ENCODE results near the gene CAMK1G. TPM values are rescaled to one million over a fixed set of nuclear protein-coding genes. Genes with fewer than 3 reads are reported as not detected.

CAMK1G gene
- total RNA-seq, 1 experiment from 2014 or later = not detected

DNA sequence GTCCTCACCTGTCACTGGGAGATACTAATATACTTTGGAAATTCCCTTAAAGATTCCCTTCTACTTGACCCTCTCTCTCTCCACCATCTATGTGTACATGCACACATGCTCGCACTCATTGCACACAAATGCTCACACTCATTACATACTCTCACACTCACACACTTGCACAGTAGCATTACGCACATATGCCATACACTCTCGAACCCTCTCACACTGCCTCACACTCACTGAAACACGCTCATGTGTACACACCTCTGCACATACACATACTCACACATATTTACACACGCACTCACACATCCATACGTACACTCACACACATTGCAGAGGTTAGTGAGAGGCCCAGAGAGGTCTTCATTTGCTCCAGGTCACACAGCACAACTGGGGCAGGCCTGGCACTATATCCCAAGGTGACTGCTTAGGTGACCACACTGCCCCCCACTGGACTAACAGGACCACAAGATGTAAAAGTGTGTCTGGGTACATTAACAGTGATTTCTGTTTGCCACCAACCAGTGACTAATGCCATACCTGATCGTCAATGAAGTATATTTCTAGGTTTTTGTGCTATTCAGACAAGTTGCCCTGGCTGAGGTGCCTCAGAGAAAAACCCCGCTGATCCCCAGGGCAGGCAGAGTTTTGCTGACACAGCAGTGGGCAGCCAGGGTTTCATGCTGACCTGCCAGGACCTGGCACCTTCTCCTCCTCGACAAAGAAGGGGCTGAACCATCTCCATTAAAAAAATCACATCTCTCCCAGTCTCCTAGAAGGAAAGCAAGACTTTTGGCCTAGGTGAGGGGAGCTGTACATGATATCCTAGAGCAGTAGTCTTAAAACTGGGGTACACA, 28.5 kb upstream of the CAMK1G start:
- peak; percentile 77 for ATAC-seq
- no peaks in the 10 kb centered on the region for H3K4me1 ChIP-seq (ENCODE audit: control insufficient read depth in 1 of 2, insufficient read depth in 2 of 2, low read length in 2 of 2)
- H4K20me1 ChIP-seq (ENCODE audit: insufficient read depth) = no peaks in the 10 kb centered on the region
- ChIA-PET CTCF (no interaction called here), POLR2A (no interaction called here), RAD21 (ENCODE audit: low non-redundant PET in 1 of 2, low total read pairs in 2 of 2, uncharacterized antibody in 2 of 2, unreplicated experiment in 2 of 2) (no interaction called here)
- H3K9ac ChIP-seq (ENCODE audit: low read length) = no peak overlapping the region
- no peak for DNase-seq (ENCODE audit: low read depth, low spot score)
- no peaks in the 10 kb centered on the region for H3K9me3 ChIP-seq (ENCODE audit: control insufficient read depth in 1 of 2, insufficient read depth in 1 of 2, low read depth in 1 of 2, low read length in 2 of 2)
- H3K79me2 ChIP-seq (ENCODE audit: insufficient read depth, low read length) = no peaks in the 10 kb centered on the region
- TF ChIP-seq RAD21 (IDR thresholded peaks at IDR 0.05; ENCODE audit: low read depth) = peak; percentile 15; the same call in 1 of the 2 replicates
- TF ChIP-seq, protein P1, sequence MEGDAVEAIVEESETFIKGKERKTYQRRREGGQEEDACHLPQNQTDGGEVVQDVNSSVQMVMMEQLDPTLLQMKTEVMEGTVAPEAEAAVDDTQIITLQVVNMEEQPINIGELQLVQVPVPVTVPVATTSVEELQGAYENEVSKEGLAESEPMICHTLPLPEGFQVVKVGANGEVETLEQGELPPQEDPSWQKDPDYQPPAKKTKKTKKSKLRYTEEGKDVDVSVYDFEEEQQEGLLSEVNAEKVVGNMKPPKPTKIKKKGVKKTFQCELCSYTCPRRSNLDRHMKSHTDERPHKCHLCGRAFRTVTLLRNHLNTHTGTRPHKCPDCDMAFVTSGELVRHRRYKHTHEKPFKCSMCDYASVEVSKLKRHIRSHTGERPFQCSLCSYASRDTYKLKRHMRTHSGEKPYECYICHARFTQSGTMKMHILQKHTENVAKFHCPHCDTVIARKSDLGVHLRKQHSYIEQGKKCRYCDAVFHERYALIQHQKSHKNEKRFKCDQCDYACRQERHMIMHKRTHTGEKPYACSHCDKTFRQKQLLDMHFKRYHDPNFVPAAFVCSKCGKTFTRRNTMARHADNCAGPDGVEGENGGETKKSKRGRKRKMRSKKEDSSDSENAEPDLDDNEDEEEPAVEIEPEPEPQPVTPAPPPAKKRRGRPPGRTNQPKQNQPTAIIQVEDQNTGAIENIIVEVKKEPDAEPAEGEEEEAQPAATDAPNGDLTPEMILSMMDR (IDR thresholded peaks at IDR 0.05 in 2 of 3, conservative IDR thresholded peaks at IDR 0.05 in 1 of 3; ENCODE audit: borderline replicate concordance in 1 of 3, insufficient read depth in 1 of 3, low read depth in 2 of 3, low read length in 2 of 3) = peak in 2 of 3 experiments; percentile 25 to 47; a peak in 3 of 6 replicates
- no peak for TF ChIP-seq SIN3A (IDR thresholded peaks at IDR 0.05; ENCODE audit: low read depth)
- no peak overlapping the region for H3K4me3 ChIP-seq (replicated peaks in 1 of 2; ENCODE audit: low read depth in 1 of 2, low read length in 2 of 2)
- H3K36me3 ChIP-seq (ENCODE audit: control insufficient read depth in 1 of 2, insufficient read depth in 2 of 2, low read length in 2 of 2) = no peaks in the 10 kb centered on the region
- no peak overlapping the region for H2AFZ ChIP-seq (ENCODE audit: low read depth, low read length, poor library complexity, severe bottlenecking)
- intact Hi-C loops (cut with micrococcal nuclease) = no loop called here
- no peaks in the 10 kb centered on the region for H3K27me3 ChIP-seq (ENCODE audit: insufficient read depth, low read length)
- no TSS peak for BruUV-seq (replicated peaks)
- H3K27ac ChIP-seq (ENCODE audit: low read depth, low read length) = no peak overlapping the region
- no peaks in the 10 kb centered on the region for H3K9me2 ChIP-seq (ENCODE audit: insufficient read depth)
- no peak overlapping the region for H3K4me2 ChIP-seq (ENCODE audit: low read length)

DNA sequence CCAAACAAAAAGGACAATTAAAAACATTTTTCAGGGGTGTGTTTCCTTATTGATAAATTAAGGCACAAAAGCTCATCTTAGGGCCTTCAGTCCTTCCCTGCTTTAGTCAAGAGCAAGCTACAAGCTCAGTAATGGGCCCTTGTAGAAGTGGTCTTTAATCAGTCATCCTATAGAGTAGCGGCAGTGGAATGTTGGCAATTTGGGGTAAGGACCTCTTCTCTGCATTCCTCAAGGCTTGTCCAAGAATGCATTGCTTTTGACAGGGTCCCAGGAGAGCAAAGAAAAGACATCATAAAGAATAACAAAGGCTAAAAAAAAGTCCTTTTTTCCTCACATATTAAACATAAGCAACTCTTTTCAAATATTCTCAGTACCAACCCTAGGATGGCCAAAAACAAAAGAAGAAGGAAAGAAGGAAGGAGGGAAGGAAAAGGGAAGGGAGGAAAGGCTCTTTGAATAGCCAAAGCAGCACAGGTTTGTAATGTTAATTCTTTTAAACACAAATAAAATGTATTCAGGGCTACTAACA, 27.3 kb upstream of the CAMK1G start:
- intact Hi-C loops (cut with micrococcal nuclease) = no loop called here
- Histone ChIP-seq H3K36me3 (ENCODE audit: control insufficient read depth in 1 of 2, insufficient read depth in 2 of 2, low read length in 2 of 2) (no peaks in the 10 kb centered on the region), H3K4me1 (ENCODE audit: control insufficient read depth in 1 of 2, insufficient read depth in 2 of 2, low read length in 2 of 2) (no peaks in the 10 kb centered on the region), H3K9me2 (ENCODE audit: insufficient read depth) (no peaks in the 10 kb centered on the region), H3K79me2 (ENCODE audit: insufficient read depth, low read length) (no peaks in the 10 kb centered on the region), H4K20me1 (ENCODE audit: insufficient read depth) (no peaks in the 10 kb centered on the region), H3K4me3 (replicated peaks in 1 of 2; ENCODE audit: low read depth in 1 of 2, low read length in 2 of 2) (no peak overlapping the region), H3K27me3 (ENCODE audit: insufficient read depth, low read length) (no peaks in the 10 kb centered on the region), H3K9ac (ENCODE audit: low read length) (no peak overlapping the region), H3K4me2 (ENCODE audit: low read length) (no peak overlapping the region), H3K9me3 (ENCODE audit: control insufficient read depth in 1 of 2, insufficient read depth in 1 of 2, low read depth in 1 of 2, low read length in 2 of 2) (no peaks in the 10 kb centered on the region), H3K27ac (ENCODE audit: low read depth, low read length) (no peak overlapping the region), H2AFZ (ENCODE audit: low read depth, low read length, poor library complexity, severe bottlenecking) (no peak overlapping the region)
- DNase-seq (ENCODE audit: low read depth, low spot score) (no peak), ATAC-seq (no peak)
- no TSS peak for BruUV-seq (replicated peaks)
- TF ChIP-seq POLR2A (IDR thresholded peaks at IDR 0.05; ENCODE audit: borderline replicate concordance, extremely low read depth, insufficient read depth, insufficient read length) (no peak), YY1 (IDR thresholded peaks at IDR 0.05; ENCODE audit: extremely low read depth, insufficient replicate concordance, low read depth, low read length) (no peak), EZH2 (IDR thresholded peaks at IDR 0.05) (no peak), SIN3A (IDR thresholded peaks at IDR 0.05; ENCODE audit: low read depth) (no peak), ELF1 (IDR thresholded peaks at IDR 0.05; ENCODE audit: borderline replicate concordance, low read depth) (no peak), FOSL1 (IDR thresholded peaks at IDR 0.05; ENCODE audit: low read depth) (no peak), EZH2phosphoT487 (IDR thresholded peaks at IDR 0.05; ENCODE audit: borderline replicate concordance) (no peak), EGR1 (IDR thresholded peaks at IDR 0.05; ENCODE audit: low read depth) (no peak)
- TF ChIP-seq, protein P2, sequence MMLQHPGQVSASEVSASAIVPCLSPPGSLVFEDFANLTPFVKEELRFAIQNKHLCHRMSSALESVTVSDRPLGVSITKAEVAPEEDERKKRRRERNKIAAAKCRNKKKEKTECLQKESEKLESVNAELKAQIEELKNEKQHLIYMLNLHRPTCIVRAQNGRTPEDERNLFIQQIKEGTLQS (IDR thresholded peaks at IDR 0.05) = no peak
- TF ChIP-seq, protein P3, sequence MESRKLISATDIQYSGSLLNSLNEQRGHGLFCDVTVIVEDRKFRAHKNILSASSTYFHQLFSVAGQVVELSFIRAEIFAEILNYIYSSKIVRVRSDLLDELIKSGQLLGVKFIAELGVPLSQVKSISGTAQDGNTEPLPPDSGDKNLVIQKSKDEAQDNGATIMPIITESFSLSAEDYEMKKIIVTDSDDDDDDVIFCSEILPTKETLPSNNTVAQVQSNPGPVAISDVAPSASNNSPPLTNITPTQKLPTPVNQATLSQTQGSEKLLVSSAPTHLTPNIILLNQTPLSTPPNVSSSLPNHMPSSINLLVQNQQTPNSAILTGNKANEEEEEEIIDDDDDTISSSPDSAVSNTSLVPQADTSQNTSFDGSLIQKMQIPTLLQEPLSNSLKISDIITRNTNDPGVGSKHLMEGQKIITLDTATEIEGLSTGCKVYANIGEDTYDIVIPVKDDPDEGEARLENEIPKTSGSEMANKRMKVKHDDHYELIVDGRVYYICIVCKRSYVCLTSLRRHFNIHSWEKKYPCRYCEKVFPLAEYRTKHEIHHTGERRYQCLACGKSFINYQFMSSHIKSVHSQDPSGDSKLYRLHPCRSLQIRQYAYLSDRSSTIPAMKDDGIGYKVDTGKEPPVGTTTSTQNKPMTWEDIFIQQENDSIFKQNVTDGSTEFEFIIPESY (IDR thresholded peaks at IDR 0.05; ENCODE audit: extremely low read depth, insufficient replicate concordance, low read length) = no peak
- RAD21 ChIA-PET (ENCODE audit: low non-redundant PET in 1 of 2, low total read pairs in 2 of 2, uncharacterized antibody in 2 of 2, unreplicated experiment in 2 of 2) = no interaction called here
- POLR2A ChIA-PET = no interaction called here
- CTCF ChIA-PET = interaction anchor here (1.6 kb wide), 1 partner anchor 10 kb away, joined by 4 read pairs; no protein-coding TSS in a partner anchor
